CD14-positive monocyte (primary cell): ENCODE results near the gene FOXI2. TPM values are rescaled to one million over a fixed set of nuclear protein-coding genes. Genes with fewer than 3 reads are reported as not detected.

Experiments
- DNase-seq, 3 donors: peaks; one replicate each; pipeline ENCODE4 v3.0.0-alpha.2; 2011 to 2022
- H2AFZ ChIP-seq: 2 replicates; pipeline ENCODE4 v1.6.0; 2012; ENCODE audit warnings: mild to moderate bottlenecking, low read depth, low read length, inconsistent platforms; ENCODE audit not compliant: insufficient read depth, poor library complexity, severe bottlenecking
- H3K27ac ChIP-seq, 2 donors: 1 replicate in 1 of 2; 2 replicates in 1 of 2; pipeline ENCODE4 v1.5.1; 2012 to 2013; ENCODE audit warnings: low read length in 2 of 2, control low read depth in 1 of 2, inconsistent platforms in 1 of 2, low read depth in 1 of 2, mild to moderate bottlenecking in 1 of 2
- H3K27me3 ChIP-seq, 2 donors: one replicate each; pipeline versions ENCODE4 v1.6.0 to v1.6.1; 2011 to 2013; ENCODE audit warnings: low read length in 2 of 2; ENCODE audit not compliant: control insufficient read depth in 2 of 2, insufficient read depth in 2 of 2
- H3K36me3 ChIP-seq, 2 donors: replicated peaks in 1 of 2; 1 replicate in 1 of 2; 2 replicates in 1 of 2; pipeline versions ENCODE4 v1.5.1 to v1.6.1; 2012 to 2013; ENCODE audit warnings: low read length in 2 of 2, control low read depth in 1 of 2, inconsistent platforms in 1 of 2, mild to moderate bottlenecking in 1 of 2; ENCODE audit not compliant: insufficient read depth in 2 of 2, control insufficient read depth in 1 of 2
- H3K4me1 ChIP-seq, 2 donors: 1 replicate in 1 of 2; 2 replicates in 1 of 2; pipeline versions ENCODE4 v1.5.1 to v1.6.1; 2012 to 2013; ENCODE audit warnings: low read length in 2 of 2, control low read depth in 1 of 2, inconsistent platforms in 1 of 2, mild to moderate bottlenecking in 1 of 2, moderate library complexity in 1 of 2; ENCODE audit not compliant: insufficient read depth in 2 of 2, control insufficient read depth in 1 of 2
- H3K4me2 ChIP-seq: replicated peaks from 2 replicates; pipeline ENCODE3; 2012; ENCODE audit warnings: low read length, moderate library complexity, mild to moderate bottlenecking; ENCODE audit not compliant: poor library complexity, severe bottlenecking; ENCODE audit errors: extremely low read depth
- H3K4me3 ChIP-seq, 3 experiments: fragments of 200-600 bp in 1 of 3; sonication (generic) in 1 of 3; replicated peaks in 1 of 3; 1 replicate in 2 of 3; 2 replicates in 1 of 3; pipeline ENCODE4 v1.5.1; 2011 to 2013; ENCODE audit warnings: low read length in 3 of 3, mild to moderate bottlenecking in 3 of 3, control low read depth in 2 of 3, low read depth in 2 of 3, inconsistent platforms in 1 of 3, moderate library complexity in 1 of 3
- H3K79me2 ChIP-seq: 2 replicates; pipeline ENCODE4 v1.6.0; 2012; ENCODE audit warnings: mild to moderate bottlenecking, control low read depth, inconsistent platforms, low read length, moderate library complexity; ENCODE audit not compliant: insufficient read depth
- H3K9ac ChIP-seq: 2 replicates; pipeline ENCODE4 v1.6.0; 2017; ENCODE audit warnings: low read length, mild to moderate bottlenecking; ENCODE audit not compliant: insufficient read depth, poor library complexity, severe bottlenecking
- H3K9me3 ChIP-seq, 2 donors: replicated peaks in 1 of 2; 1 replicate in 1 of 2; 2 replicates in 1 of 2; pipeline versions ENCODE4 v1.5.1 to v1.6.1; 2012 to 2013; ENCODE audit warnings: low read length in 2 of 2, control low read depth in 1 of 2; ENCODE audit not compliant: control insufficient read depth in 1 of 2, insufficient read depth in 1 of 2
- H4K20me1 ChIP-seq: 2 replicates; pipeline ENCODE4 v1.6.0; 2012; ENCODE audit warnings: mild to moderate bottlenecking, low read length, control low read depth, moderate library complexity; ENCODE audit not compliant: insufficient read depth
- H3K27ac Mint-ChIP-seq, 7 donors: one replicate each; pipeline ENCODE4 v1.8.0; 2020; ENCODE audit warnings: mild to moderate bottlenecking in 7 of 7, mixed read lengths in 7 of 7, moderate library complexity in 6 of 7, inconsistent platforms in 2 of 7
- H3K27me3 Mint-ChIP-seq, 3 donors: one replicate each; pipeline ENCODE4 v1.8.0; 2021 to 2022; ENCODE audit warnings: low read depth in 3 of 3, mild to moderate bottlenecking in 3 of 3, mixed read lengths in 3 of 3, moderate library complexity in 3 of 3, inconsistent platforms in 1 of 3
- H3K36me3 Mint-ChIP-seq, 2 donors: one replicate each; pipeline ENCODE4 v1.8.0; 2020; ENCODE audit warnings: mixed read lengths in 2 of 2, inconsistent platforms in 1 of 2, mild to moderate bottlenecking in 1 of 2
- H3K4me1 Mint-ChIP-seq: one replicate; pipeline ENCODE4 v1.8.0; 2020; ENCODE audit warnings: mild to moderate bottlenecking, mixed read lengths
- H3K4me3 Mint-ChIP-seq, 2 donors: one replicate each; pipeline ENCODE4 v1.8.0; 2020; ENCODE audit warnings: mild to moderate bottlenecking in 2 of 2, mixed read lengths in 2 of 2, moderate library complexity in 1 of 2
- H3K9me3 Mint-ChIP-seq, 7 donors: one replicate each; pipeline ENCODE4 v1.8.0; 2020 to 2022; ENCODE audit warnings: mixed read lengths in 7 of 7, mild to moderate bottlenecking in 6 of 7, moderate library complexity in 6 of 7, inconsistent platforms in 2 of 7
- WGBS: methylation state at CpG from one replicate; pipeline ENCODE4 v1.1.5; 2013; ENCODE audit warnings: missing lambda C conversion rate; ENCODE audit not compliant: insufficient coverage; 5-methylcytosine and 5-hydroxymethylcytosine counted together
- intact Hi-C, 2 donors: fragments of 100-400 bp; cut with micrococcal nuclease; formaldehyde crosslinking; loops; one replicate each; pipeline versions ENCODE4 v1.15.0 to v1.15.1; 2023
- polyA plus RNA-seq, 3 donors: library from polyadenylated mRNA; depleted of rRNA in 1 of 3; unstranded in 2 of 3; stranded (reverse) in 1 of 3; fragments of 300-500 nt in 2 of 3; fragments of >200 nt in 1 of 3; fragmentation: Illumina TruSeq in 2 of 3; gene quantifications; 1 replicate in 2 of 3; 2 replicates in 1 of 3; pipeline ENCODE4 v1.2.3, GENCODE V29; 2012 to 2021
- TF ChIP-seq, protein P1 (sequence below): fragments of 200-600 bp; IDR thresholded peaks from one replicate; pipeline ENCODE4 v1.8.0; 2022; ENCODE audit warnings: antibody characterized with exemption, mild to moderate bottlenecking

FOXI2 gene
- polyA plus RNA-seq, 3 donors = not detected

GRCh38 chr10:127759276-127759675 lies 22.3 kb downstream of the FOXI2 start:
- Histone ChIP-seq H3K79me2 (no peaks in the 10 kb centered on the region), H3K27ac (no peak overlapping the region), H3K36me3 (no peaks in the 10 kb centered on the region), H3K9ac (no peak overlapping the region), H3K4me2 (no peak overlapping the region), H3K9me3 (no peaks in the 10 kb centered on the region), H3K4me1 (peaks cover 0 to 7% of the 10 kb centered on the region in 2 donors), H3K27me3 (no peaks in the 10 kb centered on the region), H4K20me1 (no peaks in the 10 kb centered on the region), H2AFZ (no peak overlapping the region), H3K4me3 (no peak overlapping the region)
- no peak for DNase-seq
- H3K4me3 Mint-ChIP-seq = no peak overlapping the region
- H3K27me3 Mint-ChIP-seq = peaks cover 3 to 8% (median 4%) of the 10 kb centered on the region in 3 donors
- no peak overlapping the region for H3K27ac Mint-ChIP-seq
- H3K4me1 Mint-ChIP-seq = peaks cover 12% of the 10 kb centered on the region
- intact Hi-C loops = no loop called here
- TF ChIP-seq, protein P1, sequence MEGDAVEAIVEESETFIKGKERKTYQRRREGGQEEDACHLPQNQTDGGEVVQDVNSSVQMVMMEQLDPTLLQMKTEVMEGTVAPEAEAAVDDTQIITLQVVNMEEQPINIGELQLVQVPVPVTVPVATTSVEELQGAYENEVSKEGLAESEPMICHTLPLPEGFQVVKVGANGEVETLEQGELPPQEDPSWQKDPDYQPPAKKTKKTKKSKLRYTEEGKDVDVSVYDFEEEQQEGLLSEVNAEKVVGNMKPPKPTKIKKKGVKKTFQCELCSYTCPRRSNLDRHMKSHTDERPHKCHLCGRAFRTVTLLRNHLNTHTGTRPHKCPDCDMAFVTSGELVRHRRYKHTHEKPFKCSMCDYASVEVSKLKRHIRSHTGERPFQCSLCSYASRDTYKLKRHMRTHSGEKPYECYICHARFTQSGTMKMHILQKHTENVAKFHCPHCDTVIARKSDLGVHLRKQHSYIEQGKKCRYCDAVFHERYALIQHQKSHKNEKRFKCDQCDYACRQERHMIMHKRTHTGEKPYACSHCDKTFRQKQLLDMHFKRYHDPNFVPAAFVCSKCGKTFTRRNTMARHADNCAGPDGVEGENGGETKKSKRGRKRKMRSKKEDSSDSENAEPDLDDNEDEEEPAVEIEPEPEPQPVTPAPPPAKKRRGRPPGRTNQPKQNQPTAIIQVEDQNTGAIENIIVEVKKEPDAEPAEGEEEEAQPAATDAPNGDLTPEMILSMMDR = no peak
- H3K9me3 Mint-ChIP-seq = peaks cover 0 to 5% (median 1%) of the 10 kb centered on the region in 7 donors
- WGBS = 100% methylated on average over 1 of the region's 2 CpGs
- H3K36me3 Mint-ChIP-seq = no peaks in the 10 kb centered on the region

GRCh38 chr10:127762925-127763324 lies 25.9 kb downstream of the FOXI2 start:
- no peak for DNase-seq
- no peaks in the 10 kb centered on the region for H3K9me3 ChIP-seq
- no peak overlapping the region for H3K4me2 ChIP-seq
- H3K4me3 ChIP-seq = no peak overlapping the region
- no CpG with 5 or more reads among the region's 1 CpG for WGBS
- no peaks in the 10 kb centered on the region for H3K4me1 Mint-ChIP-seq
- H3K27me3 Mint-ChIP-seq = peaks cover 2 to 8% (median 3%) of the 10 kb centered on the region in 3 donors
- no peak overlapping the region for H3K27ac Mint-ChIP-seq
- no peaks in the 10 kb centered on the region for H3K4me1 ChIP-seq
- H3K36me3 ChIP-seq = no peaks in the 10 kb centered on the region
- H3K9ac ChIP-seq = no peak overlapping the region
- H3K79me2 ChIP-seq = no peaks in the 10 kb centered on the region
- H3K4me3 Mint-ChIP-seq = no peak overlapping the region
- H4K20me1 ChIP-seq = no peaks in the 10 kb centered on the region
- H3K36me3 Mint-ChIP-seq = no peaks in the 10 kb centered on the region
- H3K27ac ChIP-seq = no peak overlapping the region
- H3K9me3 Mint-ChIP-seq = peaks cover 0 to 10% (median 3%) of the 10 kb centered on the region in 7 donors
- TF ChIP-seq, protein P1 = no peak
- H3K27me3 ChIP-seq = no peaks in the 10 kb centered on the region
- no peak overlapping the region for H2AFZ ChIP-seq
- intact Hi-C loops = loop anchor here in 1 of 2 donors (10.0 kb wide), 1 partner anchor 1528 kb away; no protein-coding TSS in a partner anchor
